Glomerular visceral epithelial cell (primary cell): ENCODE results near the gene DGKZ.
"Not testable (repeated sequence)": the region's sequence is repeated elsewhere in the genome, so short reads cannot be mapped to it uniquely, and the experiment has no call there.

Experiments
- DNase-seq: peaks from one replicate; pipeline ENCODE4 v3.0.0-alpha.2; 2016; ENCODE audit errors: extremely low spot score

The DGKZ gene

DNA sequence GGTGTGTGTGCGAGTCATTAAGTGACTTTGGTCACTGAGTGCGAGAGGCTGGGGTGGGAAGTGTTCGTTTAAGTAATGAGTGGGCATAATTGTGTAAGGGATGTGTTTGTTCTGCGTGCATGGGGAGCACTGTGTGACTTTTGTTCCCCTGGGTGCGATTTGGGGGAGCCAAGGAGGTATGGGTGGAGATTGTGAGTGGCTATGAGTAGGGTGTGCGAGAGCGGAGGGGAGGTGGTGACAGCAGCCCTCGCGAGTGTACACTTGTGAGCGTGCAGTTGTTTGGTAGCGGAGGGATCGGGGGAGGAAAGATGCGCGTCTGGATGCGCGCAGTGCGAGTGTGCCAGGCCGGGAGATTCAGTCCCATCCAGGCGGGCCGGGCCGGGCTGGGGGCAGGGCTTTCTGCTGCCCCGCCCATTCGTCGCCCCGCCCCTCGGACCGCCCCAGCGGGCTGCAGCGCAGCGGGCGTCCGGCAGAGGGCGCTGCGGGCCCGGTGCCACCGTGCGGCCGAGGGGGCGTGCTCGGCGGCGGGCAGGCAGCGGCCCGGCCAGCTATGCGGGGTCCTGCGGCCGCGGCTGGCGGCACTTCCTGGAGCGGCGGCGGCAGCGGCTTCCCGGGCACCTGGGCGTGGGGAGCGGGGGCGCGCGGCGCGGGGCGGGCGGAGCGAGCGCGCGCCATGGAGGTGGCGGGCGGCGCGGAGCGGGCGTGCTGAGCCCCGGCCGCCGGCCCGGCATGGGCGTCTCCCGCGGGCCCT, at the start of gene DGKZ:
Gene DGKZ, plus strand, starts transcription at position 578 of the 751 bp plus-strand sequence. CDS start 197 bp downstream, outside the sequence.
- DNase-seq: peak; percentile 90

DNA sequence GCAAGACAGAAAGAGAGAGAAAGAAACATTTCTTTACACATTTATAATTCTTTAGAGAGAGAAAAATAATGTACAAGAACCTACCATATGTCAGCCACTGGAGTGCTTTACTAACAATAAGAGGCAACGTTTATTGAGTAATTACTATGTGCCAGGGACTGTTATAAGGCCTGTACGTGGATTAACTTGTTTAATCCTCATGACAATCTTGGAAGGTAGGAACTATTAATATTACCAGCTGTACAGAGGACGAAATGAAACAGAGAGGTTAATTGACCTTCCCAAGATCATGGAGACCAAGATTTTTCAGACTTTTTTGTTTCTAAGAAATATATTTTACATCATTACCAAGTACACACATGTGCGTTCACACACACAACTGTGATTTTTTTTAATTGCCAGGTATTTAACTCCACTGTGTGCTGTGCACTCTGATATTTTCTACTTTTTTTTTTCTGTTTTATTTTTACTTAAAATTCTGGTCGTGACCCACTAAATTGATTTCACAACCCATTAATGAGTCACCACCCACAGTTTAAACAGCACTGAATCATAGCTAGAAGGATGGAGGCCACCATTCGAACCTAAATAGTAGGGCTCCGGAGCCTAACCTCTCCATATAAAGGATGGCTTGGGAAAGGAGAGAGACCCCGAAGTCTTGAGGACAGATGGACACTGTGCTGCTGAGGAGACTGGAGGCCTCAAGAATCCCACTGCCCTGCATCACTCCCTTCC, 48.4 kb upstream of the DGKZ start:
- DNase-seq: peak; percentile 44

- DNase-seq: no peak
Observed at GRCh38 chr11:46299451-46299961, 47.8 kb upstream of the DGKZ start.

GRCh38 chr11:46300270-46300669, 47.0 kb upstream of the DGKZ start:
- no peak for DNase-seq

DNA sequence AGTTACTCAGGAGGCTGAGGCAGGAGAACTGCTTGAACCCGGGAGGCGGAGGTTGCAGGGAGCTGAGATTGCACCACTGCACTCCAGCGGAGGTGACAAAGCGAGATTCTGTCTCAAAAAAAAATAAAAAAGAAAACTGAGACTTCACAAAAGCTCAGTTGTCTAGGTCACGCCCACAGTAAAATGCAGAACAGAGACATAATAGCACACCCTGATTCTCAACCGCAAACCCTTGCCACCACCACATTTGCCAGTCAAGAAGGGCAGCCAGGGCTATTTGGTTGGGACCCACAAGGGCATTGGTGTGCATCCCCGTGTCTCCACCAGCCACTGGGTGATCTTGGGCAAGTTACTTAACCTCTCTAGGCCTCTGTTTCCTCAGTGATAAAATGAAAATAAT, 44.4 kb upstream of the DGKZ start:
- DNase-seq: no peak

GRCh38 chr11:46304036-46304435, 43.2 kb upstream of the DGKZ start:
- not testable (repeated sequence) for DNase-seq

- no peak for DNase-seq
Observed at GRCh38 chr11:46304605-46305179, 42.6 kb upstream of the DGKZ start.

GRCh38 chr11:46305295-46305694, 42.0 kb upstream of the DGKZ start:
- no peak for DNase-seq

GRCh38 chr11:46306296-46306853, 40.9 kb upstream of the DGKZ start:
- DNase-seq: peak; percentile 13

DNA sequence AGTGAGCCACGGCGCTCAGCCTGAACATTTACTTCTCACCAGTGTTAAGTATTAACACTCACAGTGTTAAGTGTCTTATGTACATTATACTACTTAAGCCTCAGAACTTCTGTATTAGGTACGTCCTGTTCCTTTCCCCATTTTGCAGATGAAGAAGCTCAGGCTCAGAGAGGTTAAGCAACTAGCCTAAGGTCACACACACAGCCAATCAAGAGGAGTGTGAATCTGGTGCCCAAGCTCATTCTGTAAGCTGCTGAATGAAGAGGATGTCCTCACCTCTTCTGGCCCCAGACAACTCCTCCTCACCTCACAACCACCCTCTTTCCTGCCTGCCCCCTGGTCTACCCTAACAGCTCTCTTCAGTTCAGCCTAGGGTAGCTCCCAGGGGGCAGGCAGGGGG, 39.9 kb upstream of the DGKZ start:
- DNase-seq: no peak

- DNase-seq: no peak
Observed at GRCh38 chr11:46307785-46308341, 39.4 kb upstream of the DGKZ start.

DNA sequence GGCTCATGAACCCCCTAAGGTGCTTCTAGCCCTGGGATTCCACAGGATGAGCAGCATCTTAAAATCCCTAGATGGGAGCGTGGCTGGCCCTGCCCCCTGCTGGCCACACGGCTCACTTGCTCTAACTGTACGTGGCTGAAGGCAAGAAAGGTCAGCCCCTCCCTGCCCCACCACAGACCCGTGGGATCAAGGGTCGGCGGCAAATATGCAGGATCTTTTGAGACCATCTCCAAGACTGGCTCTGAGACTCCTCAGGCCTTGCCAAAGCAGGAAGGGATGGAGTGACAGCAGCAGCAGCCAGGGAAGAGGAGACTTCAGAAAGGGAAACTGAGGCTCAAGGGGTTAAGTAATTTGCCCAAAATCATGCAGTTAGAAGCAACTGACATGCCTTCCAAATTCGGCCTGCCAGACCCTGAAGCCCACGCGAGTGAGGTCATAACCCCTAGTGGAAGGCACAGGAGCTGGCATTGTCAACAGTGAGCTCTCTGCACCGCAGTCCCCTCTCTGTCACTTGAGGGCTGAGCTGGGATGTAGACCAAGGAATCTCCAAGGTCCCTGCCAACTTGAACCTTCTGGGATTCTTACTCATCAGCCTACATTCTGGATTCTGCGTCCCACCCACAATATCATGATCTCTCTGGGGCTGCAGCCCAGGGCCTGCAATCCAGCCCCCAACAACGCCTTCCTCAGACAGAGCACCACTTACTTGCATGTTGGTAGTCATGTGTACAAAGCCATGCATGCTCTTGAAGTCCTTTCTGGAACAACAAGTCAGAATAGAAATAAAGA, 38.4 kb upstream of the DGKZ start:
- peak; percentile 74 for DNase-seq

GRCh38 chr11:46309814-46310259, 37.4 kb upstream of the DGKZ start:
- no peak for DNase-seq

- DNase-seq: peak; percentile 80
Observed at GRCh38 chr11:46315033-46315738, 32.1 kb upstream of the DGKZ start.

DNA sequence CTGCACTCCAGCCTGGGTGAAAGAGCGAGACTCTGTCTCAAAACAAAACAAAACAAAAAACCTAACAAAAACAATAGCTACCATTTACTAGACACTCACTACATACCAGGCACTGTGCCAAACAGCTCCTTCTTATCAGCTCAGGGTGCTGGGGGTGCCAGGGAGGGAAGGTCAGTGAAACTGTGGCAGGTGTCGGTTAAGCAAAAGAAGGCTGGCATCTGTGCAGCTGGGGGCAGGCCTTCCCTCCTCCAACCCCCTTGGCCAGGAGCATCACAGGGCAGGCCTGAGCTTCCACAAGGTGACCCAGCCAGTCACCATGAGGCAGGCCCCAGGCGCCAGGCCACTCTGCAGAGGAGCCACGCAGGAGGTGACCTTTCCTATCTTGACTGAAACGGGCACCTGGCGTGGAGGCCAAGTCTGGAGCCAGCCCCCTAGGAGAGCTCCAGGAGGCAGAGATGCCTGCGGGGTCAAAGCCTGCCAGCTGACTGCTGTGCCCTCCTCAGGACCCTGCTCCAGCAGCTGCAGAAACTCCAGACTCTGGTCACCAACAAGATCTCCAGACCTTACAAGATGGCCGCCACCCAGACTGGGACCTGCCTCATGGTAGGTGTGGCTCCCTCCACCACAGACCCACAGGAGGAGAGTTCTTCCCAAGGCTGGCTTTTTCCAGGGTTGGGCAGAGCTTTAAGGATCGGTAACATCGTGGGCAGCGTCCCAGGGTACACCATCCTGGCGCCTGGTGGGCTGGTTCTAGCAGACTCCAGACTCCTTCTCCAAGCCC, 31.3 kb upstream of the DGKZ start:
- DNase-seq: no peak

- no peak for DNase-seq
Observed at GRCh38 chr11:46319074-46319453, 28.2 kb upstream of the DGKZ start.

GRCh38 chr11:46321757-46322156, 25.5 kb upstream of the DGKZ start:
- DNase-seq: no peak

- no peak for DNase-seq
Observed at GRCh38 chr11:46322759-46323158, 24.5 kb upstream of the DGKZ start.

GRCh38 chr11:46326813-46327416, 20.3 kb upstream of the DGKZ start:
- no peak for DNase-seq
